HG02973 (cell line): ENCODE results near the gene FKBP15.
A peak's percentile ranks its signal among the peaks of the same experiment; 100 is the strongest.
"Not testable (repeated sequence)": the region's sequence is repeated elsewhere in the genome, so short reads cannot be mapped to it uniquely, and the experiment has no call there.

Experiments used
- ATAC-seq: cut with Tn5 transposase; IDR thresholded peaks from one replicate; pipeline ENCODE4 v1.9.1; 2021; ENCODE audit warnings: moderate library complexity; ENCODE audit not compliant: unreplicated experiment

Gene FKBP15

GRCh38 chr9:113221003-113221799 is at the start of gene FKBP15, which contains the start of gene SLC31A1:
FKBP15 (minus strand) TSS chr9:113221277; CDS start chr9:113221243, 34 bp downstream.
SLC31A1 (plus strand) TSS chr9:113221544; CDS start chr9:113256149, 34,605 bp downstream.
- ATAC-seq = peak; percentile 79

- no peak for ATAC-seq
Observed at GRCh38 chr9:113269871-113270270, 48.8 kb upstream of the FKBP15 start.

- no peak for ATAC-seq
Observed at GRCh38 chr9:113269355-113269754, 48.3 kb upstream of the FKBP15 start.

- no peak for ATAC-seq
Observed at GRCh38 chr9:113267911-113268566, 47.0 kb upstream of the FKBP15 start.

- no peak for ATAC-seq
Observed at GRCh38 chr9:113266174-113266573, 45.1 kb upstream of the FKBP15 start.

- ATAC-seq = no peak
Observed at GRCh38 chr9:113261917-113262671, 41.0 kb upstream of the FKBP15 start.

- ATAC-seq = no peak
Observed at GRCh38 chr9:113258282-113258681, 37.2 kb upstream of the FKBP15 start.

GRCh38 chr9:113257863-113258262 is 36.8 kb upstream of the FKBP15 start:
- no peak for ATAC-seq

- no peak for ATAC-seq
Observed at GRCh38 chr9:113255438-113255837, 34.4 kb upstream of the FKBP15 start.

GRCh38 chr9:113254991-113255390 is 33.9 kb upstream of the FKBP15 start:
- ATAC-seq = no peak

- ATAC-seq = no peak
Observed at GRCh38 chr9:113250807-113251206, 29.7 kb upstream of the FKBP15 start.

- not testable (repeated sequence) for ATAC-seq
Observed at GRCh38 chr9:113249661-113250060, 28.6 kb upstream of the FKBP15 start.

- ATAC-seq = no peak
Observed at GRCh38 chr9:113247640-113248039, 26.6 kb upstream of the FKBP15 start.

GRCh38 chr9:113246928-113247327 is 25.9 kb upstream of the FKBP15 start:
- no peak for ATAC-seq

GRCh38 chr9:113245894-113246293 is 24.8 kb upstream of the FKBP15 start:
- ATAC-seq = no peak

- ATAC-seq = no peak
Observed at GRCh38 chr9:113244556-113244955, 23.5 kb upstream of the FKBP15 start.

GRCh38 chr9:113241161-113241560 is 20.1 kb upstream of the FKBP15 start:
- no peak for ATAC-seq

GRCh38 chr9:113238859-113239232 is 17.8 kb upstream of the FKBP15 start:
- no peak for ATAC-seq

- ATAC-seq = no peak
Observed at GRCh38 chr9:113238202-113238858, 17.3 kb upstream of the FKBP15 start.

- no peak for ATAC-seq
Observed at GRCh38 chr9:113237026-113237425, 15.9 kb upstream of the FKBP15 start.

- not testable (repeated sequence) for ATAC-seq
Observed at GRCh38 chr9:113235701-113236255, 14.7 kb upstream of the FKBP15 start.
